GM13976 (cell line): ENCODE data around the gene FAM200B.
"Not testable (repeated sequence)": the region's sequence is repeated elsewhere in the genome, so short reads cannot be mapped to it uniquely, and the experiment has no call there.

Experiments
- DNase-seq: peaks from one replicate; pipeline ENCODE4 v3.0.0; 2012; ENCODE audit warnings: low spot score
- CTCF ChIP-seq: IDR thresholded peaks from 2 replicates; pipeline ENCODE4 v1.5.1; 2012; ENCODE audit warnings: borderline replicate concordance, mild to moderate bottlenecking; ENCODE audit not compliant: insufficient read depth; ENCODE audit errors: extremely low read depth, missing control alignments, control extremely low read depth
- in situ Hi-C: fragments of 300-500 bp; cut with MboI; formaldehyde crosslinking; loops from one replicate; pipeline ENCODE4 v1.12.0; 2022; ENCODE audit warnings: low sequenced_read_pairs, mixed read lengths, inconsistent platforms; ENCODE audit not compliant: unreplicated experiment

Gene FAM200B

DNA sequence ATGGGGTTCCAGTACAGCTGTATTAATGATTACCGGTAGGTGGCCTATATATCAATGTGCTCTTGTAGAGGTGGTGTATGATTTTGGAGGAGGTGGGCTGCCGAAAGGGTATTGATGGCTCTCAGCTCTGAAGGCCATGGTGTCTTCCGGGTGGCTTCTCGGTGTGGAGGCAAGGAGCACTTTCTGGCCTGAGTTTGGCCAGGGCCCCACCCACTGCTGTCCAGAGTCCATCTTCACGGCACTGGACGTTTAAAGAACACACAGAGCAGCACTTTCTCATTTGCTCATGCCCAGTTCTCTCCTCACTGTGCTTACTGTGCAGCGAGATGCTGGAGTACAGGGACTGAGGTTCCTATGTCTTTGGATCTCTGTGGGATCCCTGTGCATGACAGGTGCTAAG, 37.3 kb downstream of the FAM200B start:
- TF ChIP-seq CTCF, result no peak
- in situ Hi-C loops, result no loop called here

DNA sequence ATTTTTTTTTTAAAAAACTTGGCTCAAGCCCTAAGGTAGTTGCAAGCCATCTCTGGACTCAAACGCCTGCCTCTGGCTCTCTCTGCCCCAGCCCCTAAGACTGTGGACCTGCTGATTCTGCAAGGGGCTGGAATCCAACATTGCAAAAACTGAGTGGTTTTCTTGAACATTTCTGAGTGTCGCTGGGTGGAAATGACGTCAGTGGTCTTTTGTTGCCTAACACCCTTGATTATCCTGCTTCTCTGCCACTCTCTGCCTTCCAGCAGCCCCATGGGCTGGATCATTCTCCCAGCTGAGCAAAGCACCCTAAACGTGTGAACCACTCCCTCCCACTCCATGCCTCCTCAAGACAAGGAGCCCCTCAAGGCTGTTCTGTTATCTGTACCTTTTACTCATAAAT, 37.9 kb downstream of the FAM200B start:
- DNase-seq, result no peak
- in situ Hi-C loops, result no loop called here
- no peak for TF ChIP-seq CTCF

More for the DNA sequence above, 37.3 kb downstream of the FAM200B start:
- DNase-seq, result no peak

DNA sequence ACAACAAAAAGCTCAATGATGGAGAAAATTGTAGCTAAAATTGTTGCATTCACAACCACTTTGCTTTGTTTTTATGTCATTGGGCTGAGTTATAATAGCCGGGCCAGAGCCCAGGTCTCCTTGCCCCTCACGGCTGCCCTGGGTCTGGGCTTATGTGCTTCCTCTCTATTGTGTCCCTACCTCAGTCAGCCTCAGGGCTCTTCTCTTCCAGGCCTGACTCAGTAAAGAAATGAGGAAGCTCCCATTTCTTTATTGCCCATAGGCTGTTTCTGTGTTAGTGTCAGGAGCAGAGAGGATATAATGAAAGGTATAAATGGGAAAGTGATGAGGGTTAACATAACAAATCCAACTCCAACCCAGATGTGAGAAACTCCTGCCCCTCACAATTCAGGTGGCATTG, 39.2 kb downstream of the FAM200B start:
- no peak for TF ChIP-seq CTCF
- DNase-seq, result no peak
- in situ Hi-C loops, result no loop called here

DNA sequence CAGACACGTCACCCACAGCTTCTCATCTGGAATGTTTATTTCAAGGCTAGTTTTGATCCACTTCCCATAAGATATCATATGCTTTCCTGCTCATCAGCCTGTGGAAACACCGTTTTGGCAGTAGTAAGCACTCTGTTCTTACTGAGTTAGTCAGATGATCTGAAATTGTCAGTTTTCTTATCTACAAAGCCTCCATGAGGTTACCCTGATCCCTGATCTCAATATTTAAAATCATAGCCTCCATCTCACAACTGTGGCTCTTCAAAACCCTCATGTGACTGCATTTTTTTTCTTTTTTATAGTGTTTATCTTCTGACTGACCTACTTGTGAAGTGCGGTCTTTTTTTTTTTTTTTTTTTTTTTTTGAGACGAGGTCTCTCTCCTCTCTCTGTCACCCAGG, 44.0 kb downstream of the FAM200B start:
- in situ Hi-C loops, result loop anchor here (25.0 kb wide), 2 partner anchors 162 to 262 kb away; no protein-coding TSS in a partner anchor
- no peak for TF ChIP-seq CTCF
- no peak for DNase-seq

DNA sequence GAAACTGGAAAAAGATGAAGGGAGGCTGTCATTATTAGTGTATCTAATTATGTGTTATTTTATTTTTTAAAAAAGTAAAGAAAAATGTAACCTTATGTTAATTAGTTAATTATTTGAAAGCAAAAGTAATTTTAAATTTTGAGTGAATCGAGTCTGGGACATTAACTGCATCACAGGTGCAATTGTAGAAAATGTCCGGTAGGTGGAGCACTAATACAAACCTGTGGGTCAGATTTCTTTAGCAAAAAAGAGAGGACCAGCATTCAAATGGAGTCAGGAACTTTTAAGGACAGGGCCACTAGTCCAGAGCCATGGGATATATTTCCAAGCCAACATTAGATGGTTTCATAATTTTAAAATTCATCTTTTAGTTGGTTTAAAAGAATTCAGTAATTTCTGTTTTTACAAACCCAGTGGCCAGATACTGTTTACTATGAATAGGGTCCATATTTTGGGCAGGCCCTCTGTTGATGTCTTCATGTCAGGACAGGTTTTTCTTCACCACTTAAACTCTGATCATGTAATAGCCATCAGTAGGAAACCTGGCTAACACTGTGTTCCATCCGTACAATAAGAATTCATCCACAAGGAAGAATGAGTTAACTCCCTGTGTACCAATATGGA, 48.4 kb downstream of the FAM200B start:
- in situ Hi-C loops, result loop anchor here (25.0 kb wide), 2 partner anchors 157 to 257 kb away; no protein-coding TSS in a partner anchor

GRCh38 chr4:15733061-15733460, 51.4 kb downstream of the FAM200B start:
- DNase-seq, result not testable (repeated sequence)
- in situ Hi-C loops, result loop anchor here (25.0 kb wide), 2 partner anchors 154 to 254 kb away; no protein-coding TSS in a partner anchor

More for the DNA sequence above, 48.4 kb downstream of the FAM200B start:
- peak; percentile 72 for TF ChIP-seq CTCF
- DNase-seq, result peak; percentile 61

GRCh38 chr4:15735536-15735935, 53.9 kb downstream of the FAM200B start:
- in situ Hi-C loops, result loop anchor here (25.0 kb wide), 2 partner anchors 152 to 252 kb away; no protein-coding TSS in a partner anchor
- no peak for TF ChIP-seq CTCF
- no peak for DNase-seq
